GM12873 (cell line): ENCODE measurements around the gene NUDT22.

Experiments used
- CTCF ChIP-seq: IDR thresholded peaks from 2 replicates; pipeline ENCODE4 v1.5.1; 2012; ENCODE audit warnings: low read depth, mild to moderate bottlenecking, moderate library complexity, low read length, control low read depth; ENCODE audit not compliant: insufficient read depth; ENCODE audit errors: missing control alignments

The NUDT22 gene

DNA sequence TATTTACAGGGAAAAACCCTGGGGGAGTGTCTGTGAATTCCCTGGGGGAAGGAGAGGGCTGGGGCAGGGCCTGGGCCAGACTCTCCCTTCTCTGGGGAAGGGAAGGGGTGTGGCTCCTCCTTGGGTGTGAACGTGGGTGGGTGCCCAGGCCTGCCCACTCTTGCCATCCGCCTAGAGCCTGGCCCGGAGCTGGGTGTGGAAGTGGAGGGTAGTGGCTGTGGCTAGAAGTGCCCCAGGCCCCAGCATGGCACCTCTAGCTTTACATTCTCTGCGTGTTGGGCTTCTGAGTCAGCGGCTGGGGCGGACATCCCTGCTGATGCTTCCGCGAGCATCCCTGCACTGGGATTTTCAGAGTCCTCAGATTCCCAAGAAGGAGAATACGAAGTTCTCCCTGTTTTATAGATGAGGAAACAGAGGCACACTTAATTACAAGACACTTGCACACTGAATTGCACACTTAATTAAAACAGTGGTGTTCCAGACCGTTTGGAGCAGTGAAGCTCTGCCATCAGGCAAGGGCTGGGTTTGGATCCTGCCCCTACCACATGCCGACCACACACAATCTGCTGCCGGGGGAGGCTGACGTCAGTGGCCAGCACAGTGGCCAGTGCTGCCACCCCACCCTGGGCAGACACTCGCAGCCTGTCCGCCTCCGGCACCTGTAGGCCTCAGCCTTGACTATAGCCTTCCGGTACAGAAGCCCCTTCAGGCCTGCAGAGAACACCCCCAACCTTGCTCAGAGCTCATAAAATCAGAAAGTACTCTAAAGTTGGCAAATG lies 50.8 kb downstream of the NUDT22 start:
- no peak for TF ChIP-seq CTCF

DNA sequence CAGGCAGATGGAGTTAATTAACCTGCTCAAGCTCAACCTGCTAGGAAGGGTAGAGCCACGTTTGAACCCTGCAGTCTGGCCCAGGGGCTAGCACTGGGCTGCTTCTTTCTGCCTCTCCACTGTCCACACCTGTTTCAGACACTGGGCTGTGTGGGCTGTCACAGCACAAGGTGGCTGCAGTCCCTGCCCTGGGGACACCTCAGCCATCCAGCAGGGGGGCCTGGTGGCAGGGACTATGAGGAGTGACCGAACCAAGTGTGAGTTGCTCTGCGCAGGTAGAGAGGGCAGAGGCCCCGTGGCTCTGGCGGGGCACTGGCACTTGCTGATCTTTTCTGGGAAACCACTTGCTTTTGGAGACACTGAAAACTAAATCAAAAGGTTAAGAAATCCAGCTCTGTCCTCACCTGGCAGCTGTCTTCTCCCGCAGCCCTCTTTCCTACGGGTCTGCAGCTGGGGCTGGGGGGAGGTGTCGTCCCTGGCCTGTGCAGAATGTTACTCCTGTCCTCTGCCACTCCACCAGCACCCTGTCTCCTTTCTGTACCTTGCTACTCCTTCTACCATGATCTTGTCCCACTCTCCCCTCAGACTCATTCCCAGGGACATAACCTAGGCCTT lies 52.6 kb downstream of the NUDT22 start:
- TF ChIP-seq CTCF: no peak
